HG02840 (cell line): ENCODE results near the gene TRAPPC2L.

ENCODE experiments used
- ATAC-seq: cut with Tn5 transposase; IDR thresholded peaks from one replicate; pipeline ENCODE4 v1.9.1; 2021; ENCODE audit warnings: mild to moderate bottlenecking, moderate library complexity, moderate number of reproducible peaks; ENCODE audit not compliant: unreplicated experiment, low FRiP score

TRAPPC2L gene

GRCh38 chr16:88836791-88837190 is 20.1 kb upstream of the TRAPPC2L start:
- no peak for ATAC-seq

- ATAC-seq, result no peak
These were observed 19.1 kb upstream of the TRAPPC2L start for GRCh38 chr16:88837806-88838205.

GRCh38 chr16:88838566-88838965 is 18.4 kb upstream of the TRAPPC2L start:
- ATAC-seq, result no peak

DNA sequence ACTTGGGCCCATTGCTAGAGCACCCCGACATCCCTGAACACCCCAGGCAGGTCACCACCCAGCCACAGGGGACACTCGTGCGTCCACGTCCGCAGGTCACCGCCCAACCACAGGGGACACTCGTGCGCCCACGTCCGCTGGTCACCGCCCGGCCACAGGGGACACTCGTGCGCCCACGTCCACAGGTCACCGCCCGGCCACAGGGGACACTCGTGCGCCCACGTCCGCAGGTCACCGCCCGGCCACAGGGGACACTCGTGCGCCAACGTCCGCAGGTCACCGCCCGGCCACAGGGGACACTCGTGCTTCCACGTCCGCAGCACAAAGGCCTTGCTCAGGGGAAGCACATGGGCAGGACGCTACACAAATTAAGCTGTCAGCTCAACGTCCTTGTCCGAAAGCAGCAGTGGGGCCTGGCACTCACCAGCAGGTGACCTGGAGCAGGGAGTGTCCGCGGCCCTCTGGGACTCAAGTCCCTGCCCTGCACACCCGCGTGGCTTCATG is 17.8 kb upstream of the TRAPPC2L start:
- no peak for ATAC-seq

DNA sequence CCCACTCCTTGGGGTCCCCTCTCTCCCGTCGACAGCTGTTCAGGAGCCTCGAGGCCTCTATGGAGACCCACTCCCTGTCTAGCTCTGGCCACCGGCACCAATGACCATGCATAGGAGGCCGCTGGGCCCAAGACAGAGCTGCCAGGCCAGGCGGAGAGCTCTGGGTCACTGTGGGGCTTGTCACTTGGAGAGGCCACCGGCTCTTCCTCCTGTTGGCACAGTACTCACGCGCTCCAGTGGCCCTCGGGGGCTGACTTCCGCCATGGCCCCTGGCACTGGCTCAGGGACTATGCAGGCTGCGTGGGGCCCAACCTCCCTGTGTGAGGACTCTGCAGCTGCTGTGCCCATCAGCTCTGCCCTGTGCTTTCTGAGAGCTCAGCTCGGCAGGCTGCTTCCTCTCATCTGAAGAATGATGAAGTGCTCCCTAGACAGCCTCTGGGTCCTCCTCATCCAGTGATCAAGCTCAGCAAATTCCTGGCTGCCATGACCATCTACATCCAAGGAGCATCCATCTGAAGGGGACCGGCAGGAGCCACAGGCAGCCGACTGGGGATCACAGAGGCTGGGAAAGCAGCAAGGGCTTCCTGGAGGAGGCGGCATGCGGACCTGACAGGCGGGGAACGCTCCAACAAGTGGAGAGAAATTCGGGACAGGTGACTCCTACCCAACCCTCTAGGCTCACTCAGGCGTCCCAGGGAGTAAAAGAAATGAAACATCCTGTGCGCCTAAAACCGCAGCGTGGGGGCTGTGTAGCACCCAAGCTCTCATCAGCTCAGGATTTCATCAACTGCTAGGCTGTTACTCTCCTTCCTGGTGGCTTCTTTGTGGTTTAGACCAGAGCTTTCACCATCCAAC is 17.0 kb upstream of the TRAPPC2L start:
- ATAC-seq, result no peak

- no peak for ATAC-seq
These were observed 16.2 kb upstream of the TRAPPC2L start for GRCh38 chr16:88840600-88841215.

DNA sequence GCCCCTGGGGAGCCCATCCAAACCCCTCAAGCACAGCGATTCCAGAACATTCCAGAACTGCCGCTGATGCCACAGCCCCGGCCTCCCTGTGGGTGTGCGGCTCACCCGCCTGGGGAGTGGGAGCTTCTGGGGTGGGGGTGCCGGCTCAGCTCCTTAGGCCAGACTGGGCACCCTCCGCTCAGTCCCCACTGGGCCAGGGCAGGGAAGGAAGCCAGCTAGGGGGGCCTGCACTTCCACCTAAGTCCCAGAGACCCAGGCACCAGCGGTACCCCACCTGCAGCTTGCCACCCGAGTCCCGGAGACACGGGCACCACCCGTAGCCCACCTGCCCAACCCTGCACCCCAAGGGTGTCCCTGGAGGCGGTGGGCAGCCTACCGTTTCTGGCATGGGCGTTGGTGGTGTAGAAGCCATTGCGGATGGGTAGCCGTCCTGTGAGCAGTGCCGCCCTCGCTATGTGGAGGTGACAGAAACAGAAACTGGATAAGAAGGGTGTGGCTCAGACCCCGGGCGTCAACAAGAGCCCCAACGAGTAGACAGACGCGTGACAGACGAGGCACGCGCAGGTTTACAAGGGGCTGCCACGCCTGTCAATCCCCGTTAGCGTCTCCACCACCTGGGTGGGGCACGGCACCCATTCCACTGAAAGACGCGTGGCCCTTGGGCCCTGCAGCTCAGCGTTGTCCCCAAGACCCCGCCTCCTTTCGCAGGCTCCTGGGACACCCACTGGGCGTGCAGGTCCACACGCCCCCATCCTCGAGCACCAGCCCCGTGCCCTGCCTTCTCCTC is 15.2 kb upstream of the TRAPPC2L start:
- no peak for ATAC-seq

GRCh38 chr16:88842308-88842756 is 14.6 kb upstream of the TRAPPC2L start:
- no peak for ATAC-seq

DNA sequence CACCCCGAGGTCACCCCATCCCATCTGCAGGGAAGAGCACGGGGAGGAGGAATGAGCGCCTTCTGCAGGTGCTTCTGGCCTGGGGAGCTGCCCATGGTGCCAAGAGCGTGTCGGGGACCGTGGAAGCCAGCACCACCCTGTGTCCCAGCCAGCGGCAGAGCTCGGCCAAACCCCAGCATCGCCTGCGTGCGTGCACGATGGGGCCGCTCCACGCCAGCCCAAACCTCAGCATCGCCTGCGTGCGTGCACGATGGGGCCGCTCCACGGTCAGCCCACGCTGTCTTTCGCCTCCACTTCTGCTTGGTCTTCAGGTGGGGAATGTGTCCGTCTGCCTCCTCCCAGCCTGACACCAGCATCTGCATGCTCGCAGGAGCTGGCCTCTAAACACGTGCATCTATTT is 14.1 kb upstream of the TRAPPC2L start:
- no peak for ATAC-seq

DNA sequence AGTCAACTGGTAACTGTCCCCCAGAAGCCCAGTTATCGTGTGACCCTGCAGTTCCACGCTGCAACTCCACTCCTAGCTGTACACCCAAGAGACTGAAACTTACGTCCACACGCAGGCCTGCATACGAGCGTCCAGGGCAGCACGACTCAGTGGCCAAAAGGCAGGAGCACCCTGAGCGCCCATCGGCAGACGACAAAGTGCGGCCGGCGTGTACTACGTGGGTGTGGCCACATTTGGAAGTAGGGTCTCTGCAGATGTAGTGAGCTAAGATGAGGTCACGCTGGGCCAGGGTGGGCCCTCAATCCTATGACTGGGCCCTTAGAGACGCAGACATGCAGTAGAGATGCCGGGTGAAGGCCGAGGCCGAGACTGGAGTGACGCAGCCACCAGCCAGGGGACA is 13.7 kb upstream of the TRAPPC2L start:
- ATAC-seq, result no peak

DNA sequence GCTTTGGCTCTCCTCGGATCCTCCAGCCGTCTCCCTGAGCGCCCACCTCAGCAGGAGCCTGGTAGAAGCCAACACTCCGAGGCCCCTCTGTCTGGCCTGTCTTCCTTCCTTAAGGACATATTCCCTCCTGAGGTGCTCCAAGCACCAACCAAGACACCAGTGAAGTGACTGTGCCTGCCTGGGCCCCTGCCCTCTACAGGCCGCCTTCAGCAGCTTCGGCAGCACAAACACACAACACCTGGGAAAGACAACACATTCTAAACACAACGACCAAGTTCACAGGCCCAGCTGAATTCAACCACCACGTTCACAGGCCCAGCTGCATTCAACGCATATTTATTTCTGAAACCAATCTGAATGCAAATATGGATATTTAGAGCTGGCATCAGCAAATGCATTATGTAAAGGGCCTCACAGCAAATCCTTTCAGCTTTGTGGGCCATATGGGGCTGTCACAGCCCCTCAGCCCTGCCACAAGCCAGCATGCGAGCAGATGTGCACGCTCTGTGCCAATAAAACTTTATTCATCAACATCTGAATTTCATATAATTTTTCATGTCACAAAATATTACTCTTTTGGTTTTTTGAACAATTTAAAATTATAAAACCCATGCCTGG is 12.4 kb upstream of the TRAPPC2L start:
- no peak for ATAC-seq

DNA sequence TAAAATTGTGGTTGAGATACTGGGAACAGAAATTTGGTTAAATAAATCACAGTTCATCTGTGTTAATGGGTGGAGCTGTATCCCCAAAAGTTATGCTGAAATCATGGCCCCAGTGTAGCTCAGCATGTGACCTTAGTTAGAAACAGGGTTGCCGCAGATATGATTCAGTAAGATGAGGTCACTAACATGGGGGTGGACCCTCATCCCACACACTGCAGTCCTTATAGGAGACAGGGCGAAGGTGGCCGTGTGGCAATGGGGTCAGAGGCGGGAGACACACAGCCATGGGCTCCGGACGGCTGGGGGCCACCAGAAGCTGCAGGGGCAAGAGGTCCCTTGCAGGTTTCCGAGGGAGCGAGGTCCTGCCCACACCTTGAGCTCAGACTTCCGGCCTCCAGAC is 10.8 kb upstream of the TRAPPC2L start:
- ATAC-seq, result no peak

DNA sequence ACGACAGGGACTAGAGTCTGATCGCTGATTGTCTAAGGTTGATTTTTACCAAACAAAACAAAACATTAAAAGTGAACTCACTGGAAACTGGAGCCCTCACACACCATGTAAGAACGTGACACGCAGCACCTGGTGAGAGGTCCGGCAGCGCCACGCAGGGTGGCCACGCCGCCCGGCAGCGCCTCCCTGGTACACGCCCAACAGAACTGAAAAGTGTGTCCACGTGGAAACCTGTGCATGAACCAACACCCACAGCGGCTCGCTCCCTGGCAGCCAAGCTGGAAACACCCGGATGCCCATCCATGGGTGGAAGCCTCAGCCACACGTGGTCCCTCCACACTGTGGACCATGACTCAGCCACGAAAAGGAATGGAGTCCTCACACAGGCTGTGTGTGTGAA is 9.3 kb upstream of the TRAPPC2L start:
- no peak for ATAC-seq

GRCh38 chr16:88848557-88848956 is 8.4 kb upstream of the TRAPPC2L start:
- no peak for ATAC-seq

DNA sequence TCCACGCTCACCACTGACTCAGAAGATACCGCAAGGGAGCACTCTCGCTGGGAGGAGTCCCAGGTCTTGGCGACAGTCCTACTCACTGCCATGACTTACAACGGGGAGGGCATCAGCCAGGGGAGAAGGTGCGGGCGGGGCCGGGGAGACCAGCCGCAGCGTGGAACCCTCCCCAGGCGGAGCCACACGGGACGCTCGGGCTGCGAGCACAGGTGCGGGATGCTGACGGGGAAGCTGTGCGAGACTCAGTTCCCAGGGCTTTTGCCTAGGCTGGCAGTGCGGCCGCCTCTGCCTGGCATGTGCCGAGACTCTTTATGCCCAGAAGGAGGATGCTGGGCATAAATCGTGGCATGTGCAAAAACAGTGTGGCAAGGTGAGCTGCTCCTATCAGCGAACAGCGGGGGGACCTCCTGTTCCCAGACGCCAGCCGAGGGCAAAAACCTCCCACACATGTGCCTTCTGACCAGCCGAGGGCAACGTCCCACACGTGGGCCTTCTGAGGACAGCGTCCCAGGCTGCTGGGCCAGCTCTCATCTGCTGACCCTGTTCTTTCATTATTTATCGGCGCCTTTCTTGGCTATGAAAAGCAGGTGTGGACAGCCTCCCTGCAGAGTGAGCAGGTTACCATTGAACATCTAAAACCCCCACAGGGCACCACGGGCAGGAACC is 6.3 kb upstream of the TRAPPC2L start:
- no peak for ATAC-seq

DNA sequence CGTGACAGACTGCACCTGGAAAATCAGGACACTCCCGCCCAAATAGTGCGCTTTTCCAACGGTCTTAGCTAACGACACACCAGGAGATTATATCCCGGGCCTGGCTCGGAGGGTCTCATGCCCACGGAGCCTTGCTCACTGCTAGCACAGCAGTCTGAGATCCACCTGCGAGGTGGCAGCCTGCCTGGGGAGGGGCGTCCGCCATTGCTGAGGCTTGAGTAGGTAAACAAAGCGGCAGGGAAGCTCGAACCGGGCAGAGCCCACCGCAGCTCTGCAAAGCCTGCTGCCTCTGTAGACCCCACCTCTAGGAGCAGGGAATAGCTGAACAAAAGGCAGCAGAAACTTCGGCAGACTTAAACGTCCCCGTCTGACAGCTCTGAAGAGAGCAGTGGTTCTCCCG is 5.3 kb upstream of the TRAPPC2L start:
- no peak for ATAC-seq

GRCh38 chr16:88853325-88853941 is 3.5 kb upstream of the TRAPPC2L start:
- no peak for ATAC-seq

- ATAC-seq, result no peak
These were observed 2.4 kb upstream of the TRAPPC2L start for GRCh38 chr16:88854306-88855111.

DNA sequence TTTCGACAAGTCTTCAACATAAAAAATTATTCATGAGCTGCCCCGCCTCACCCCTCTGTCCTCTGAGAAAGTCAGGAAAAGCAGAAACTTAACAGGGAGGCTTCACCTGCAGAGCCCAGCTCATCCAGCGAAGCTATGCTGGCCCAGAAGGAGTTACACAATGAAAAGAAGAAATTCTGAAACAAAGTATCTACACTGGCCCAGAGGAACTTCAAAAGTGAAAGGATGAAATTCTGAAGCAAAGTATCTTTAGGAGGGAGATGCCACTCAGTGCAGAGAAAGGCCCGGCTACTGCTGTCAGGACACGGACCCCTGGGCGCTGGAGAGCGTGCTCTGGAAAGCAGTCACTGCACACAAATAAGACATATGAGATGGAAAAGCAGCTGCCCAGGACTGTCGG is 1.8 kb upstream of the TRAPPC2L start:
- ATAC-seq, result no peak
